Measurements from ENCODE around the gene ZFAND3. TPM values are rescaled to one million over a fixed set of nuclear protein-coding genes. Genes with fewer than 3 reads are reported as not detected.

ZFAND3 gene
- polyA plus RNA-seq, 1 of the 3 experiments (the other 2 are of a cell fraction): 16.7 TPM

DNA sequence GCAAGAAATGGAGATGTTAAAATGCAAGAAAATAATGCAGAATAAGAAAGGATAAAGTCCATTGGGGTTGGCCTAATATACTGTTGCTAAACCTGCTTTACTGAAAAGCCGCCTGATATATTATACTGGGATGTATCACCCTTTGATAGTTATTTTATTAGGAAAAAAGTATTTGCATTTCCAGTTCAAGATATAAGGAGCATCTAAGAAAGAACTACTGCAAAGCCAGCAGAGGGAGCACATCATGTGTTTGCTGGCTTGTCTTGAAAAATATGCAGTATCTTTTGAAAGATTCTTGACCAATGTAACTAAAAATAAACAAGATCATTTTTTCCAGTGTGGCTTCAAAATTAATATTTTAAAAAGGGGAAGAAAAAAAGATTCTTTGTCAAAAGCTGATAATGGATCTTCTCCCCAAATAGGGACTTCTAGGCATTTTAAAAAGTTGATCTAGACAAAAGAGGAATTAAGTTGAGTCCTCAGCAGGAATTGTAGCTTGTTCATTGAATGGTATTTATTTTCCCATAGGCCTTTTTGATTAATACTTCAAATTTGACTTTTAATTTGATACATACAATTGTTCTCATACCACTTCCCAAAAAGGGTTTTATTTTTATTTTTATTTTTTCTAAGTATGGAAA is 214.9 kb downstream of the ZFAND3 start:
- peaks cover 4 to 7% of the 10 kb centered on the region in 2 experiments; a peak in 3 of 4 replicates for H3K4me1 ChIP-seq (ENCODE audit: control insufficient read depth in 1 of 2, insufficient read depth in 2 of 2, low read depth in 1 of 2, low read length in 1 of 2)
- H3K4me2 ChIP-seq: no peak overlapping the region
- TF ChIP-seq SMC3 (IDR thresholded peaks at IDR 0.05; ENCODE audit: low read depth, low read length): peak; percentile 57
- no peak for TF ChIP-seq POLR2AphosphoS5 (IDR thresholded peaks at IDR 0.05; ENCODE audit: low read depth, low read length)
- no peak for TF ChIP-seq FOXJ3 (CRISPR knock-in tag; IDR thresholded peaks at IDR 0.05)
- TF ChIP-seq, protein P1, sequence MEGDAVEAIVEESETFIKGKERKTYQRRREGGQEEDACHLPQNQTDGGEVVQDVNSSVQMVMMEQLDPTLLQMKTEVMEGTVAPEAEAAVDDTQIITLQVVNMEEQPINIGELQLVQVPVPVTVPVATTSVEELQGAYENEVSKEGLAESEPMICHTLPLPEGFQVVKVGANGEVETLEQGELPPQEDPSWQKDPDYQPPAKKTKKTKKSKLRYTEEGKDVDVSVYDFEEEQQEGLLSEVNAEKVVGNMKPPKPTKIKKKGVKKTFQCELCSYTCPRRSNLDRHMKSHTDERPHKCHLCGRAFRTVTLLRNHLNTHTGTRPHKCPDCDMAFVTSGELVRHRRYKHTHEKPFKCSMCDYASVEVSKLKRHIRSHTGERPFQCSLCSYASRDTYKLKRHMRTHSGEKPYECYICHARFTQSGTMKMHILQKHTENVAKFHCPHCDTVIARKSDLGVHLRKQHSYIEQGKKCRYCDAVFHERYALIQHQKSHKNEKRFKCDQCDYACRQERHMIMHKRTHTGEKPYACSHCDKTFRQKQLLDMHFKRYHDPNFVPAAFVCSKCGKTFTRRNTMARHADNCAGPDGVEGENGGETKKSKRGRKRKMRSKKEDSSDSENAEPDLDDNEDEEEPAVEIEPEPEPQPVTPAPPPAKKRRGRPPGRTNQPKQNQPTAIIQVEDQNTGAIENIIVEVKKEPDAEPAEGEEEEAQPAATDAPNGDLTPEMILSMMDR (IDR thresholded peaks at IDR 0.05): peak; percentile 76
- peak; percentile 63 for TF ChIP-seq RAD21 (IDR thresholded peaks at IDR 0.05; ENCODE audit: low read length)
- TF ChIP-seq, protein P2, sequence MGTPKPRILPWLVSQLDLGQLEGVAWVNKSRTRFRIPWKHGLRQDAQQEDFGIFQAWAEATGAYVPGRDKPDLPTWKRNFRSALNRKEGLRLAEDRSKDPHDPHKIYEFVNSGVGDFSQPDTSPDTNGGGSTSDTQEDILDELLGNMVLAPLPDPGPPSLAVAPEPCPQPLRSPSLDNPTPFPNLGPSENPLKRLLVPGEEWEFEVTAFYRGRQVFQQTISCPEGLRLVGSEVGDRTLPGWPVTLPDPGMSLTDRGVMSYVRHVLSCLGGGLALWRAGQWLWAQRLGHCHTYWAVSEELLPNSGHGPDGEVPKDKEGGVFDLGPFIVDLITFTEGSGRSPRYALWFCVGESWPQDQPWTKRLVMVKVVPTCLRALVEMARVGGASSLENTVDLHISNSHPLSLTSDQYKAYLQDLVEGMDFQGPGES (IDR thresholded peaks at IDR 0.05; ENCODE audit: low read depth, low read length): no peak
- H3K9me2 ChIP-seq: no peaks in the 10 kb centered on the region
- H4K20me1 ChIP-seq (ENCODE audit: insufficient read depth): peaks cover 62% of the 10 kb centered on the region
- POLR2A ChIA-PET: no interaction called here
- H3K27me3 ChIP-seq (ENCODE audit: insufficient read depth): no peaks in the 10 kb centered on the region
- peaks cover 12% of the 10 kb centered on the region for H3F3A ChIP-seq (replicated peaks; ENCODE audit: insufficient read depth)
- no peaks in the 10 kb centered on the region for H3K9me3 ChIP-seq
- no peak overlapping the region for H2AFZ ChIP-seq (ENCODE audit: low read depth)
- peak overlapping the region in 1 of 2 experiments; percentile 16; a peak in 2 of 4 replicates for H3K27ac ChIP-seq (ENCODE audit: low read depth in 2 of 2, low read length in 1 of 2)
- 71% methylated on average over 1 of the region's 1 CpG for WGBS (ENCODE audit: low lambda C conversion rate)
- CTCF ChIA-PET: interaction anchor here (0.6 to 4.0 kb wide), 24 partner anchors 11 to 464 kb away, joined by 3 to 32 read pairs (median 4); no protein-coding TSS in a partner anchor
- no peak for DNase-seq
- peaks cover 0 to 10% of the 10 kb centered on the region in 2 experiments for H3K36me3 ChIP-seq (replicated peaks in 1 of 2; ENCODE audit: control insufficient read depth in 1 of 2, insufficient read depth in 2 of 2, low read length in 1 of 2)
- no peak overlapping the region; a peak in 1 of 4 replicates for H3K4me3 ChIP-seq (ENCODE audit: low read depth in 2 of 2, low read length in 1 of 2)
- H3K9ac ChIP-seq: no peak overlapping the region
- peaks cover 83% of the 10 kb centered on the region for H3K79me2 ChIP-seq (ENCODE audit: insufficient read depth)

DNA sequence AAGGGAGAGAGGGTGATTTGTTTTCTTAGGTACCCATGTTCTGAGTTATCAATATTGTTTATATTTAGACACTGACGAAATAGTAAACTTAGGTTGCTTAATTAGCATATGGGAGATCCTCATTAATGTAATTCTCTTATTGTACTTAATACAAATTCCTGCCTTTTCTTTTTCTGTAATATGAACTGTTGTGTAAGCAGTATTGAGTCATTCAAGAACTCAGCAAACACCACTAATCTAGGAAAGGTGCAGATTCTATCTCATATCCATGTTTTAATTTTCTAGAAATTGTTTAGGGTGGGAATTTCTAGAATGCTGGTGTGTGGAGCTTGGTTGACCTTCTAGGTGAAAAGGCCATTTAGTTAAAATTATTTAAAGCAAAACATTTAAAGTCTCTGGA is 216.0 kb downstream of the ZFAND3 start:
- Histone ChIP-seq H3K4me3 (ENCODE audit: low read depth in 2 of 2, low read length in 1 of 2) (no peak overlapping the region), H3K4me1 (ENCODE audit: control insufficient read depth in 1 of 2, insufficient read depth in 2 of 2, low read depth in 1 of 2, low read length in 1 of 2) (peaks cover 4 to 14% of the 10 kb centered on the region in 2 experiments; a peak in 3 of 4 replicates), H3K27me3 (ENCODE audit: insufficient read depth) (no peaks in the 10 kb centered on the region), H3K27ac (ENCODE audit: low read depth in 2 of 2, low read length in 1 of 2) (no peak overlapping the region), H3K9ac (no peak overlapping the region), H3K9me3 (no peaks in the 10 kb centered on the region), H3K36me3 (replicated peaks in 1 of 2; ENCODE audit: control insufficient read depth in 1 of 2, insufficient read depth in 2 of 2, low read length in 1 of 2) (peaks cover 0 to 6% of the 10 kb centered on the region in 2 experiments), H3K79me2 (ENCODE audit: insufficient read depth) (peaks cover 81% of the 10 kb centered on the region), H3K9me2 (no peaks in the 10 kb centered on the region), H2AFZ (ENCODE audit: low read depth) (no peak overlapping the region), H3F3A (replicated peaks; ENCODE audit: insufficient read depth) (peaks cover 19% of the 10 kb centered on the region), H3K4me2 (no peak overlapping the region), H4K20me1 (ENCODE audit: insufficient read depth) (peaks cover 65% of the 10 kb centered on the region)
- ChIA-PET POLR2A (no interaction called here), CTCF (interaction anchor here (1.1 to 4.0 kb wide), 8 partner anchors 11 to 458 kb away, joined by 3 to 32 read pairs (median 6); no protein-coding TSS in a partner anchor)
- WGBS (ENCODE audit: low lambda C conversion rate): 89% methylated on average over 1 of the region's 1 CpG
- no peak for TF ChIP-seq MXI1 (IDR thresholded peaks at IDR 0.05; ENCODE audit: low read depth, low read length)
- no peak for TF ChIP-seq ELF1 (IDR thresholded peaks at IDR 0.05)
- no peak for TF ChIP-seq YY1 (IDR thresholded peaks at IDR 0.05; ENCODE audit: low read depth)
- TF ChIP-seq JUND (IDR thresholded peaks at IDR 0.05): no peak
- no peak for DNase-seq

Data from SK-N-SH (cell line).